Left ventricle myocardium inferior (tissue), 1 donor: Measurements from ENCODE around the gene LMAN1. TPM values are rescaled to one million over a fixed set of nuclear protein-coding genes. Genes with fewer than 3 reads are reported as not detected.

Experiments used
- DNase-seq: peaks from one replicate; pipeline ENCODE4 v3.0.0-alpha.2; 2020
- H3K27ac ChIP-seq: fragments of 200-600 bp; replicated peaks from 2 replicates; pipeline ENCODE4 v1.8.0; 2021
- H3K27me3 ChIP-seq: fragments of 200-600 bp; 2 replicates; pipeline ENCODE4 v1.8.0; 2021; ENCODE audit warnings: low read depth
- H3K36me3 ChIP-seq: fragments of 200-600 bp; 2 replicates; pipeline ENCODE4 v1.8.0; 2021
- H3K4me1 ChIP-seq: fragments of 200-600 bp; 2 replicates; pipeline ENCODE4 v1.8.0; 2021
- H3K4me3 ChIP-seq: fragments of 200-600 bp; 2 replicates; pipeline ENCODE4 v1.8.0; 2021; ENCODE audit warnings: mild to moderate bottlenecking, moderate library complexity
- H3K9me3 ChIP-seq: fragments of 200-600 bp; replicated peaks from 2 replicates; pipeline ENCODE4 v1.8.0; 2021
- intact Hi-C: fragments of 100-400 bp; cut with micrococcal nuclease; formaldehyde crosslinking; loops from one replicate; pipeline ENCODE4 v1.11.0; 2022
- total RNA-seq: library from RNA; stranded (reverse); fragmentation: NEBNext Ultra II Directional; extraction: Animal tissue kit (Norgen Biotek cat#: 25700); gene quantifications from one replicate; pipeline ENCODE4 v1.2.1, GENCODE V29; 2021
- TF ChIP-seq, protein P1 (sequence below): fragments of 200-600 bp; IDR thresholded peaks from 2 replicates; pipeline ENCODE4 v1.8.0; 2021; ENCODE audit warnings: antibody characterized with exemption, mild to moderate bottlenecking, borderline replicate concordance
- donor health status: DM: no; HTN: yes; CAD: no; lungs with severe emphysema.

The LMAN1 gene
- total RNA-seq, 1 donor from 2014 or later, result 56.8 TPM

DNA sequence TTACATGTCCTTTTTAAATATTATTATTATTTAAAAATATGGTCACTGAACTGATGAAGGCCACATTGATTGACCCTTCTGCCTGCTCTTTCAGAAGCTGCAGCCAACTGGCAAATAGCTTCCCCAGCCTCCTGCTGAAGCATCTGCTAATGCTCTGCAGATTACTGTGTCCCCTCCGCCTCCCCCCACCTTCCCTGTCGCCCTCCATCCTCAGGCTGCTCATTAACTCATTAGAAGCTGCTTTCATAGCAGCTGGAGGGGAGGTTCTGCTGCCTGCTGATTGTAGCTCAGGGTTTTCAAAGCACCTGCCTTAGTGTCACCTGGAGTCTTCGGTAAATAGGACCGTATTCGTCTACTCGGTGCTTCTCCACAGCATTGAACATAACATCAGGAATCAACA lies 24.8 kb upstream of the LMAN1 start:
- H3K27me3 ChIP-seq, result peaks cover 8% of the 10 kb centered on the region
- peaks cover under 1% of the 10 kb centered on the region for H3K4me1 ChIP-seq
- H3K4me3 ChIP-seq, result no peak overlapping the region
- H3K27ac ChIP-seq, result no peak overlapping the region
- TF ChIP-seq, protein P1, sequence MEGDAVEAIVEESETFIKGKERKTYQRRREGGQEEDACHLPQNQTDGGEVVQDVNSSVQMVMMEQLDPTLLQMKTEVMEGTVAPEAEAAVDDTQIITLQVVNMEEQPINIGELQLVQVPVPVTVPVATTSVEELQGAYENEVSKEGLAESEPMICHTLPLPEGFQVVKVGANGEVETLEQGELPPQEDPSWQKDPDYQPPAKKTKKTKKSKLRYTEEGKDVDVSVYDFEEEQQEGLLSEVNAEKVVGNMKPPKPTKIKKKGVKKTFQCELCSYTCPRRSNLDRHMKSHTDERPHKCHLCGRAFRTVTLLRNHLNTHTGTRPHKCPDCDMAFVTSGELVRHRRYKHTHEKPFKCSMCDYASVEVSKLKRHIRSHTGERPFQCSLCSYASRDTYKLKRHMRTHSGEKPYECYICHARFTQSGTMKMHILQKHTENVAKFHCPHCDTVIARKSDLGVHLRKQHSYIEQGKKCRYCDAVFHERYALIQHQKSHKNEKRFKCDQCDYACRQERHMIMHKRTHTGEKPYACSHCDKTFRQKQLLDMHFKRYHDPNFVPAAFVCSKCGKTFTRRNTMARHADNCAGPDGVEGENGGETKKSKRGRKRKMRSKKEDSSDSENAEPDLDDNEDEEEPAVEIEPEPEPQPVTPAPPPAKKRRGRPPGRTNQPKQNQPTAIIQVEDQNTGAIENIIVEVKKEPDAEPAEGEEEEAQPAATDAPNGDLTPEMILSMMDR, result no peak
- DNase-seq, result no peak
- intact Hi-C loops, result no loop called here
- H3K36me3 ChIP-seq, result no peaks in the 10 kb centered on the region
- H3K9me3 ChIP-seq, result no peaks in the 10 kb centered on the region

DNA sequence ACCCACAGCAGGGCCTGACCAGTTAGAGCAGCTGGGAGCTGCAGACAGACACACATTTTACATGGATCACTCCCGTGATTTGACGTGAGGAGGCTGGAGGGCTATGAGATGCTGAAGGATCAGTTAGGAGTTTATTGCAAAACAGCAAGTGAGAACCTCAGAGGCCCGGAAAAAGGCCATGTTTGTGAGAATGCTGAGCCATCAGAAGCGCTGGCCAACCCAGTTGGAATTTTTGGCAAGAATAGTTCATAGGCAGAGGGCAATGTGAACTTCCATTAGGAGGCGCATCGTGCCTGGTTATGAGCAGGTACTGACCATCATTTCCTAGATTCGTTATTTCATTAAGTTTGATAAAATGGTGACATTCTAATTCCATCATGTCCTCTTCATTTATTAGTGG lies 23.3 kb upstream of the LMAN1 start:
- Histone ChIP-seq H3K27me3 (peaks cover 9% of the 10 kb centered on the region), H3K4me3 (no peak overlapping the region), H3K4me1 (no peaks in the 10 kb centered on the region), H3K9me3 (no peaks in the 10 kb centered on the region), H3K27ac (no peak overlapping the region), H3K36me3 (no peaks in the 10 kb centered on the region)
- intact Hi-C loops, result no loop called here
- DNase-seq, result no peak
- TF ChIP-seq, protein P1, result no peak

DNA sequence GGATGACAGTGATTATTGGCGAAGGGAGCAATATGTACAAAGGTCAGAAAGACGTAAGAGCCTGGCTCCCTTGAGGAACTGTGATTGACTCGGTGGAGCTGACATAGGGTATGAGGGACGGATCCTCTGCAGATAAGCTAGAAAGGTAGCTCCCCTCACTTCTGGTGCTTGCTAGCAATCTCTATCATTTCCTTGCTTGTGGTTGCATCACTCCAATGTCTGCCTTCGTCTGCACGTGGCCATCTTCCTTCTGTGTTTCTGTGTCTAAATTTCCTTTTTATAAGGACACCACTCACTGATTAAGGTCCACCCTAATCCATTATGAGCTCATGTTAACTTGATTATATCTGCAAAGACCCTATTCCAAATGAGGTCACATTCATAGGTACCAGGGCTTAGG lies 22.9 kb upstream of the LMAN1 start:
- peaks cover 2% of the 10 kb centered on the region for H3K4me1 ChIP-seq
- intact Hi-C loops, result no loop called here
- DNase-seq, result no peak
- H3K27me3 ChIP-seq, result peaks cover 9% of the 10 kb centered on the region
- no peaks in the 10 kb centered on the region for H3K9me3 ChIP-seq
- H3K4me3 ChIP-seq, result no peak overlapping the region
- no peak overlapping the region for H3K27ac ChIP-seq
- no peaks in the 10 kb centered on the region for H3K36me3 ChIP-seq
- TF ChIP-seq, protein P1, result no peak

DNA sequence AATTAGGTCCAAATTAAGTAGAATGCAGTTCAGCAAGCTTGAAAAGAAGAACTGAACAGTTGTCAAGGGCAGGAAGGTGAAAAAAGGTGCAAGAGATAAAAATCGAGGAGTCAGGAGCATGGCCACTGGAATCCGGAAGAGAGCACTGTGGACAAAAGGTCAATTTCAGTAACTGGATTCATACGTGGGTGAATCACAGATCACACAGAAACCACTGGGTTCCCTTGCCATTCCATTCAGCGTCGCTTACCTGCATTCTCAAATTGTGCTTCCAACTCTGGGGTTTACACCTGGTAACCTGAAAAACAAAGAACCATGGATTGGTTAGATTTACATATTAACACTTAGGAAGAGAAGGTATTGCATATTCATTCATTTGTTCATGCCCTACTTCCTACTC lies 21.6 kb upstream of the LMAN1 start:
- no peak for DNase-seq
- TF ChIP-seq, protein P1, result no peak
- Histone ChIP-seq H3K27ac (no peak overlapping the region), H3K36me3 (no peaks in the 10 kb centered on the region), H3K27me3 (peaks cover 9% of the 10 kb centered on the region), H3K4me1 (peaks cover 7% of the 10 kb centered on the region), H3K9me3 (no peaks in the 10 kb centered on the region), H3K4me3 (no peak overlapping the region)
- intact Hi-C loops, result no loop called here

DNA sequence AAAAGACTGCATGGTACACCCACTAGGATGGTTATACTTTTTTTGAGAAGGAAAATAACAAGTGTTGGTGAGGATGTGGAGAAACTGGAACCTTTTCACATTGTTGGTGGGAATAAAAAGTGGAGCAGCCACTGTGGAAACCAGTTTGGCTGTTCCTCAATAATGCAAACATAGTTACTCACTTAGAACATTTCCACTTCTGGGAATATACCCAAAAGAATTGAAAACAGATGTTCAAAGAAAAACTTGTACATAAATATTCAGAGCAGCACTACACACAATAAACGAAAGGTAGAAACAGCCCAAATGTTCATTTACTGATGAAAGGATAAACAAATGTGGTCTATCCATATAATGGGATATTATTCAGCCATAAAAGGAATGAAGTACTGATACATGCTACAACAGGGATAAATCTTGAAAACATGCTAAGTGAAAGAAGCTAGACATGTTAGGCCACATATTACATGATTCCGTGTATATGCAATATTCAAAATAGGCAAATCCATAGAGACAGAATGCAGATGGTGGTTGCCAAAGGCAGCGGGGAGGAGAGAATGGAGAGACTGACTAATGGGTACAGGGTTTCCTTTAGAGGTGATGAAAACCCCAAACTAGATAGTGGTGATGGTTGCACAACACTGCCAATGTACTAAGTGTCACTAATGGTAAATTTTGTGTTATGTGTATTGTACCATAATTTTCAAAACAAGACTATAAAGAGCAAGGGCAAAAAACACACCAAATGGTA lies 20.9 kb upstream of the LMAN1 start:
- no peak for DNase-seq
- Histone ChIP-seq H3K9me3 (no peaks in the 10 kb centered on the region), H3K36me3 (no peaks in the 10 kb centered on the region), H3K27me3 (peaks cover 9% of the 10 kb centered on the region), H3K27ac (no peak overlapping the region), H3K4me3 (no peak overlapping the region), H3K4me1 (peaks cover 7% of the 10 kb centered on the region)
- intact Hi-C loops, result no loop called here
- TF ChIP-seq, protein P1, result no peak
